Stimulated activated CD8-positive, alpha-beta memory T cell treated with anti-CD3 and anti-CD28 coated beads, Interleukin-12 subunit alpha, Interleukin-12 subunit beta, amount 100 ng/mL, for 4 hours (primary cell): ENCODE results near the gene CD164L2.
"Not testable (repeated sequence)": the region's sequence is repeated elsewhere in the genome, so short reads cannot be mapped to it uniquely, and the experiment has no call there.

ENCODE experiments used
- DNase-seq: peaks from one replicate; pipeline ENCODE4 v3.0.0-alpha.2; 2020; ENCODE audit warnings: low read depth

CD164L2 gene

DNA sequence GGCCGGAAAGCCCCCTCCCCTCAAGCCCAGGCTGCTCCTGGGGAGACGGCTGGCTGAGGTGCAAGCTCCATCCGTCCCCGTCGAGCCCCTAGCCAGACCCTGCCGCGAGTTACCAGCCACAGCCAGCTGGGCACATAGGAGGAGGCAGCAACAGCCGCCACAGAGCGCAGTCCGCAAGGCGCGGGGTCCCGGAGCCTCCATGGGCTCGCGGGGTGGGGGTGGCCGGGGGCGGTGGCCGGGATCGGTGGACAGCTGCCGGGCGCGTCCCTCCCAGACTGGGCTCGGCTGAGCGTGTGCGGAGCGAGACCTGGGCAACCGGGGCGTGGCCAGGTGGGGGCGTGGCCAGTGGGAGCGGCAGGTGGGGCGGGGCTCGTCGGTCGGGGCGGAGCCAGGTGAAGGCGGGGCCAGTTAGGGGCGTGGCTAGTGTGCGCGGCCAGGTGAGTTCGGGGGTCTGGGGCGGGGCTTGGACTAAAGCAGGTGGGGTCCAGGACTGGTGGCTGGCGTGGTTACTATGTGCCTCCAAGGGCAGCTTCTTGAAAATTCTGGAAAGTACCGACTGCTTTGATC lies at the start of gene CD164L2:
CD164L2 (minus strand) TSS at position 295 of the 567 bp plus-strand sequence; CDS start at position 201, 94 bp downstream.
- DNase-seq, result no peak

DNA sequence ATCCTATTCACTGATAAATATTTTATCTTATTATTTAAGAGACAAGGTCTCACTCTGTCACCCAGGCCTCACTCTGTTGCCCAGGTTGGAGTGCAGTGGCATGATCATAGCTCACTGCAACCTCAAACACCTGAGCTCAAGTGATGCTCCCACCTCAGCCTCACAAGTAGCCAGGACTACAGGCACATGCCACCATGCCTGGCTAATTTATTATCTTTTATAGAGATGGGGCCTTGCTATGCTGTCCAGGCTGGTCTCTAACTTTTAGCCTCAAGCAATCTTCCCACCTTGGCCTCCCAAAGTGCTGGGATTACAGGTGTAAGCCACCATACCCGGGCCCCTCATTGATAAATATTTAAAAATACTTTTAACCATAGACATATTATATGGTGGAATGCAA lies 49.6 kb upstream of the CD164L2 start:
- DNase-seq, result not testable (repeated sequence)

GRCh38 chr1:27431601-27431940 lies 48.4 kb upstream of the CD164L2 start:
- no peak for DNase-seq

GRCh38 chr1:27430903-27431600 lies 47.9 kb upstream of the CD164L2 start:
- no peak for DNase-seq

DNA sequence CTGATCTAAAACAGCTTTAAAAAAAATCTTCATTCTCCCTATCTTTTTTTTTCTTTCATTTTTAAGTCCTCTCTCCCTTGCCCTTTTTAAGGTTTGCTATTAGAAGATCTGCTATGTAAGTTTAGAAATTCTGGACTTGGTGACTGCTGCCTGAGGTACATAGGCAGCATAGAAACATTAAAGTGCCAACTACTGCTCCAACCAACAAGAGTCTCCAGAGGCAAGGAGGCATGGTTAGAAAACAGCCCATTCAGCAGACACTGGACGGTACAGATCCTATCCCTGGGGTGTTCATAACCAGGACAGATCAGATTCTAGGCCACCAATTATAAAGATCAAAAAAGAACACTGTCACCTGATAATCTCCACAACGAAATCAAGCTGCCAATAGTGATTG lies 45.9 kb upstream of the CD164L2 start:
- DNase-seq, result no peak

DNA sequence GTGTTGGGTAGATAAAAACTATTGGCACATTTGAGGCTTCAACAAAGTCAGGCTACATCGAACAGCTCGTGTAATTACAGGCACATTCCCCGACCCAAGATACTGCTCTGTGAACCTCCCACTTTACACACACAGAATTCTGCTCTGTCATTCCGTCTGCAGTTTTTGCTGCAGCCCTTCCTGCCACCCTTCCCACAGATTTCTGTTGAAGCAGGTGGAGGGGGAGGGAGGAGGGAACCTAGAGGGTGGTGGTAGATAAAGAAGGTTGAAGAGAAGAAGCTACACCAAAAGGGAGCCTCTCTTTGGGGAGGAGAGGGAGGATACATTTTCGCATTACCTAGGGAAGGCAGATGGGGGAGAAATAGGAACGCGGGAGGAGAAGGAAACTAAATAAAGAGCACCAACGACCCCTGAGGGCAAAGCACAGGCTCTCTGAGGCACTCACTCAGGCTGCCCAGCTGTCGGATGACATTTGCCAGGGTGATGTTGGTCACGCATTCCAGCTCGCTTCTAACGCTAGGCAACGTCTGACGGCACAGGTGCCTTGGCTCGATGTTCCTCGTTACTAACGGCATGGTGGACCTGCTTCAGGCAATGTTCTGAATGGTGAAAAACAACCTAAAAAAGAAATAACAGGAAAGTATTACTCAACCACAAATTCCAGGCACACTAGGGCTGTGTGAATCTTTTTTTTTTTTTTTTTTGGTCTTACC lies 45.3 kb upstream of the CD164L2 start:
- no peak for DNase-seq

- no peak for DNase-seq
These were observed 44.7 kb upstream of the CD164L2 start for GRCh38 chr1:27427816-27428315.

GRCh38 chr1:27427329-27427728 lies 44.2 kb upstream of the CD164L2 start:
- no peak for DNase-seq

- no peak for DNase-seq
These were observed 40.6 kb upstream of the CD164L2 start for GRCh38 chr1:27423709-27424108.

- no peak for DNase-seq
These were observed 35.4 kb upstream of the CD164L2 start for GRCh38 chr1:27418326-27419185.

- no peak for DNase-seq
These were observed 34.6 kb upstream of the CD164L2 start for GRCh38 chr1:27417713-27418112.

GRCh38 chr1:27416387-27417111 lies 33.4 kb upstream of the CD164L2 start:
- DNase-seq, result no peak

DNA sequence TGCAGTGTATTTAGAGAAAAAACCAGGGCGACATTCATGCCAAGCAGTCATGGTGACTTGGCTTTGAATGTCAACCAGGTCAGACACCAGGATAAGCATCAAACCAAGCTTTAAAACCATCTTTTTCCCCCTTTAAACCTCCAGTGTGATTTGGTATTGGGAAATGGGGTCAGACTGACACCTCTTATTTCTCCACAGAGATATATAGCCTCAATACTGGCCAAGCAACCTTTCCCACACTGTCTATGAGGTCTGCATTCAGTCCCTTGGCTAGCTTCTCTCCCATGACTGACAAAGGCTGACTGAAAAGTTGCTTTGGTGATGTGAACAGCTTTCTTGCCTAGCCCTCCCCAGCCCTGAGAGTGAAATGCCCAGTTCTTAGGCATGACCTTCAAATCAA lies 31.0 kb upstream of the CD164L2 start:
- no peak for DNase-seq

- DNase-seq, result no peak
These were observed 29.9 kb upstream of the CD164L2 start for GRCh38 chr1:27413004-27413403.

- DNase-seq, result no peak
These were observed 29.4 kb upstream of the CD164L2 start for GRCh38 chr1:27412502-27412901.

DNA sequence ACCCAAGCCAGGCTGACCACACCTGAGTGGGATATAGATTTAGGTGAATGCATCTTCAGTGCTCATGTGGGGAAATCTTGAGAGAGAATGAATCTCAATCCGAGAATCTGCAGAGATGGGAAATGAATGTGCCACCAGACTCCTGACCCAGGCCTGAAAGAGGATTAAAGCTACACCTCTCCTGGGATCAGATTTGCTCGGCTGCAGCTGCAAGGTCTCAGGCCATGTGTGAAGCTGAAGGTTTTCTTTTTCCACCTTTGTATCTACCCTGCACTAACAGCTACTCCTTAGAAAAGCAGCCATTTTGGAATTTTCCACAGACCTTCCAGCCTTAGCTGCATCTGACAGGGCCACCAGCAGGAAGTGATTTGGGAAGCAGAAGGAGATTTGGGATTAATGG lies 27.6 kb upstream of the CD164L2 start:
- no peak for DNase-seq

- DNase-seq, result no peak
These were observed 26.5 kb upstream of the CD164L2 start for GRCh38 chr1:27409669-27410068.

DNA sequence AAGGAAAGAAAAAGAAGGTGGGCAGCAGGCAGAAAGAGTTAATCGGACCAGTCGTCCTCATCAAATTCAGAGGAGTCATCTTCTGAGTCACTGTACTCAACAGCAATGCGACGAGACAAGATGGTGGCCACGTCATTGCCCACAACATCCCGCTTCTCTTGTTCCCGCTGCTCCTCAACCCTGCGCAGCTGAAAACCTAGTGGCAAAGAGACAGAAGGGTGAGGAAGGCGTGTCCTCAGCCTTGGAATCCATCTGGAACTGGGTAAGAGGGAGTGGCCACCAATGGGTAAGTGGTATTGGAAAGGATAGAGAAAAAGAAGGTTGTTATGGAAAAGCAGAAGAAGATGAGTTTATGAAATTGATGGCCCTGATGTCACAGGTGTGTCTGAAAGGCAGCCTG lies 25.0 kb upstream of the CD164L2 start:
- no peak for DNase-seq

DNA sequence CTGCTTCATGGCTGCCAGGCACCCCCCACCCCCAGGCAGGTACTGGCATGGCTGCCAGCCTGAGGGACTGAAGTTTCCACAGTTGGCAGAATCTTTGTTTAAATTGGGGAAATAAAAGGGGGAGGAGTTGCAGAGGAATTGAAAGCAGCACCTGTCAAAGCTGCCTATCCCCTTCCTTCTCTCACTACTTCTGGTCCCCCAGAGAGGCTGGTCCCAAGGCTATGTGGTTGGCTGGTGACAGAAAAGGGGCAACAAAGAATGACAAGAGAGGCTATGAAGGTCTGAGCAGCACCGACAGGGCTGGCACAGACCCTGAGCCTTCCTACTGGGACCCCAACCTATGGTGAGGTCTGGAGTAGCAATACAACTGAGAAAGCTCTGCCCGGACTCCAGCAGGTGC lies 23.7 kb upstream of the CD164L2 start:
- DNase-seq, result not testable (repeated sequence)

DNA sequence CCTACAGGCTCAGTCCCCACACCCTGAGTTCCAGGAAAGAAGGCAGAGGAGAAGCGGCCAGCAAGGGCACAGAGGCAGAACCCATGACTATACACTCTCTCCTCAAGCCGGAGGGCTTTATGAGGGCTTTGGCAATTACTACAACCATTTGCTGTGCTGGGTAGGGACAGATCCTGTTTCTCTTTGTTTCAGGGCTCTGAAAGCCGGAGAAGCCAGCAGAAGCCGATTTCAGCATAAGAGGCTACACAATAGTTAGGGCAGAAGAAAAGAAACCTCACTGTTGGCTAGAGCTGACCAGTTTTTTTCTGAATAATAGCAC lies 23.2 kb upstream of the CD164L2 start:
- DNase-seq, result no peak

GRCh38 chr1:27405598-27406361 lies 22.6 kb upstream of the CD164L2 start:
- not testable (repeated sequence) for DNase-seq
